Activated CD8-positive, alpha-beta memory T cell treated with anti-CD3 and anti-CD28 coated beads for 24 hours (primary cell): Measurements from ENCODE around the gene UBAC2.
"Not testable (repeated sequence)": the region's sequence is repeated elsewhere in the genome, so short reads cannot be mapped to it uniquely, and the experiment has no call there.

Experiments
- DNase-seq: peaks from one replicate; pipeline ENCODE4 v3.0.0-alpha.2; 2020

UBAC2 gene

GRCh38 chr13:99249606-99250005 is 49.0 kb downstream of the UBAC2 start:
- not testable (repeated sequence) for DNase-seq

GRCh38 chr13:99250982-99251825 is 50.5 kb downstream of the UBAC2 start:
- no peak for DNase-seq

GRCh38 chr13:99251921-99252320 is 51.3 kb downstream of the UBAC2 start:
- no peak for DNase-seq

- no peak for DNase-seq
These were observed 54.2 kb downstream of the UBAC2 start for GRCh38 chr13:99254830-99255229.

- no peak for DNase-seq
These were observed 54.6 kb downstream of the UBAC2 start for GRCh38 chr13:99255271-99255670.

- DNase-seq = no peak
These were observed 55.6 kb downstream of the UBAC2 start for GRCh38 chr13:99256283-99256682.

- DNase-seq = no peak
These were observed 56.1 kb downstream of the UBAC2 start for GRCh38 chr13:99256709-99257108.

GRCh38 chr13:99257291-99257690 is 56.6 kb downstream of the UBAC2 start:
- no peak for DNase-seq

GRCh38 chr13:99258210-99258860 is 57.7 kb downstream of the UBAC2 start, which contains the start of gene GPR18:
TSS of gene GPR18 (minus strand) at chr13:99258379. CDS start at chr13:99255872, 2,507 bp downstream.
- no peak for DNase-seq

GRCh38 chr13:99258946-99259345 is 58.3 kb downstream of the UBAC2 start:
- no peak for DNase-seq

- DNase-seq = no peak
These were observed 59.6 kb downstream of the UBAC2 start for GRCh38 chr13:99260216-99260615.

GRCh38 chr13:99261059-99261458 is 60.4 kb downstream of the UBAC2 start:
- DNase-seq = no peak

GRCh38 chr13:99263126-99263785 is 62.6 kb downstream of the UBAC2 start:
- DNase-seq = no peak

- no peak for DNase-seq
These were observed 63.4 kb downstream of the UBAC2 start for GRCh38 chr13:99264051-99264450.

GRCh38 chr13:99265162-99265800 is 64.6 kb downstream of the UBAC2 start:
- DNase-seq = peak; percentile 70

GRCh38 chr13:99265821-99266426 is 65.3 kb downstream of the UBAC2 start:
- no peak for DNase-seq

- no peak for DNase-seq
These were observed 66.2 kb downstream of the UBAC2 start for GRCh38 chr13:99266827-99267226.

GRCh38 chr13:99267927-99268326 is 67.3 kb downstream of the UBAC2 start:
- no peak for DNase-seq

- no peak for DNase-seq
These were observed 68.2 kb downstream of the UBAC2 start for GRCh38 chr13:99268822-99269221.

GRCh38 chr13:99269627-99270241 is 69.1 kb downstream of the UBAC2 start:
- DNase-seq = no peak

- DNase-seq = no peak
These were observed 69.9 kb downstream of the UBAC2 start for GRCh38 chr13:99270518-99270917.

- no peak for DNase-seq
These were observed 70.6 kb downstream of the UBAC2 start for GRCh38 chr13:99271249-99271648.
